ENCODE measurements around the gene RPUSD1. TPM values are rescaled to one million over a fixed set of nuclear protein-coding genes. Genes with fewer than 3 reads are reported as not detected.
"Not testable (repeated sequence)": the region's sequence is repeated elsewhere in the genome, so short reads cannot be mapped to it uniquely, and the experiment has no call there.

Gene RPUSD1
- polyA plus RNA-seq, 4 donors: 10.6 to 21.7 (median 12.0) TPM

- no peak for DNase-seq (ENCODE audit: low read depth in 4 of 4, low spot score in 3 of 4)
Observed at GRCh38 chr16:785563-786535, 2.3 kb downstream of the RPUSD1 start.

- no peak for DNase-seq (ENCODE audit: low read depth in 4 of 4, low spot score in 3 of 4)
Observed at GRCh38 chr16:784431-784830, 3.8 kb downstream of the RPUSD1 start.

- DNase-seq (ENCODE audit: low read depth in 4 of 4, low spot score in 3 of 4): no peak
Observed at GRCh38 chr16:783404-784161, 4.6 kb downstream of the RPUSD1 start.

GRCh38 chr16:782766-783403, 5.3 kb downstream of the RPUSD1 start:
- DNase-seq (ENCODE audit: low read depth in 4 of 4, low spot score in 3 of 4): no peak

- no peak for DNase-seq (ENCODE audit: low read depth in 4 of 4, low spot score in 3 of 4)
Observed at GRCh38 chr16:782258-782657, 5.9 kb downstream of the RPUSD1 start.

GRCh38 chr16:781346-782010, 6.7 kb downstream of the RPUSD1 start:
- no peak for DNase-seq (ENCODE audit: low read depth in 4 of 4, low spot score in 3 of 4)

- DNase-seq (ENCODE audit: low read depth in 4 of 4, low spot score in 3 of 4): no peak
Observed at GRCh38 chr16:780296-780695, 7.9 kb downstream of the RPUSD1 start.

GRCh38 chr16:779561-779960, 8.6 kb downstream of the RPUSD1 start:
- no peak for DNase-seq (ENCODE audit: low read depth in 4 of 4, low spot score in 3 of 4)

GRCh38 chr16:778909-779527, 9.2 kb downstream of the RPUSD1 start:
- no peak for DNase-seq (ENCODE audit: low read depth in 4 of 4, low spot score in 3 of 4)

GRCh38 chr16:778447-778846, 9.7 kb downstream of the RPUSD1 start:
- no peak for DNase-seq (ENCODE audit: low read depth in 4 of 4, low spot score in 3 of 4)

- DNase-seq (ENCODE audit: low read depth in 4 of 4, low spot score in 3 of 4): no peak
Observed at GRCh38 chr16:777826-778225, 10.4 kb downstream of the RPUSD1 start.

GRCh38 chr16:776824-777223, 11.4 kb downstream of the RPUSD1 start:
- no peak for DNase-seq (ENCODE audit: low read depth in 4 of 4, low spot score in 3 of 4)

- not testable (repeated sequence) for DNase-seq (ENCODE audit: low read depth in 4 of 4, low spot score in 3 of 4)
Observed at GRCh38 chr16:776298-776697, 11.9 kb downstream of the RPUSD1 start.

GRCh38 chr16:775236-775796, 12.9 kb downstream of the RPUSD1 start:
- DNase-seq (ENCODE audit: low read depth in 4 of 4, low spot score in 3 of 4): no peak

- DNase-seq (ENCODE audit: low read depth in 4 of 4, low spot score in 3 of 4): no peak
Observed at GRCh38 chr16:774086-775001, 13.8 kb downstream of the RPUSD1 start.

- no peak for DNase-seq (ENCODE audit: low read depth in 4 of 4, low spot score in 3 of 4)
Observed at GRCh38 chr16:772959-773358, 15.2 kb downstream of the RPUSD1 start.

GRCh38 chr16:770411-770810, 17.8 kb downstream of the RPUSD1 start:
- DNase-seq (ENCODE audit: low read depth in 4 of 4, low spot score in 3 of 4): no peak

- DNase-seq (ENCODE audit: low read depth in 4 of 4, low spot score in 3 of 4): no peak
Observed at GRCh38 chr16:769934-770333, 18.2 kb downstream of the RPUSD1 start.
